ENCODE results near the gene DALRD3. TPM values are rescaled to one million over a fixed set of nuclear protein-coding genes. Genes with fewer than 3 reads are reported as not detected.

DALRD3 gene
- total and polyA plus RNA-seq, 4 donors = 7.9 to 10.6 (median 9.3) TPM

DNA sequence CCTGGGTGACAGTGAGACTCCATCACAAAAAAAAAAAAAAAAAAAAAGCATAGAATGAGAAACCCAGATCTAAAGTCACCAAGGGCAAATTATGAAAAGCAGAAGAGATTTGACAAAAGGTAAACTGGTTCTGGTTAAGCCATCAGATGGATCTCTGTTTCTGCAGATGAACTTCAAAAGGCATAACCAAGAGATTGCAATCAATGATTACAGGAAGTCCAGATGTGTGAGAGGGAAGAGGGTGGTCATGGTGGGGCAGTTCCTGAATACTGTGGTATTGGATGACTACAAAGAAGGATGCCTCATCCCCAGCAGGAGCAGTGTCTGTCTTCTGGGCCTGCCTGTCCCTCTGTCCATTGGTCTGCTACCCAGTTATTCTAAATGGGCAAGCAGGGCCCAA, 24.5 kb downstream of the DALRD3 start:
- no peaks in the 10 kb centered on the region for H3K27me3 ChIP-seq (ENCODE audit: control insufficient read depth in 4 of 4, insufficient read depth in 4 of 4, low read length in 3 of 4)
- no peak overlapping the region for H3K27ac ChIP-seq (ENCODE audit: low read depth in 1 of 2, low read length in 2 of 2)
- no peak for DNase-seq (ENCODE audit: low spot score)
- peaks cover 3 to 22% (median 15%) of the 10 kb centered on the region in 4 donors for H3K4me1 ChIP-seq (ENCODE audit: control insufficient read depth in 4 of 4, insufficient read depth in 4 of 4, low read length in 3 of 4)
- no peak overlapping the region for H3K9ac ChIP-seq (ENCODE audit: low read depth in 1 of 2, low read length in 2 of 2)
- H3K4me3 ChIP-seq (ENCODE audit: low read depth in 1 of 3, low read length in 3 of 3) = no peak overlapping the region
- peaks cover 0 to 2% (median 0%) of the 10 kb centered on the region in 4 donors for H3K36me3 ChIP-seq (ENCODE audit: control insufficient read depth in 4 of 4, insufficient read depth in 3 of 4, low read depth in 1 of 4, low read length in 3 of 4)
- no peak for TF ChIP-seq HNF4A (conservative IDR thresholded peaks at IDR 0.05)
- no peak for TF ChIP-seq JUND (IDR thresholded peaks at IDR 0.05)
- no peak for TF ChIP-seq HNF4G (IDR thresholded peaks at IDR 0.05)
- TF ChIP-seq NR2F2 (IDR thresholded peaks at IDR 0.05) = no peak
- TF ChIP-seq, protein P1, sequence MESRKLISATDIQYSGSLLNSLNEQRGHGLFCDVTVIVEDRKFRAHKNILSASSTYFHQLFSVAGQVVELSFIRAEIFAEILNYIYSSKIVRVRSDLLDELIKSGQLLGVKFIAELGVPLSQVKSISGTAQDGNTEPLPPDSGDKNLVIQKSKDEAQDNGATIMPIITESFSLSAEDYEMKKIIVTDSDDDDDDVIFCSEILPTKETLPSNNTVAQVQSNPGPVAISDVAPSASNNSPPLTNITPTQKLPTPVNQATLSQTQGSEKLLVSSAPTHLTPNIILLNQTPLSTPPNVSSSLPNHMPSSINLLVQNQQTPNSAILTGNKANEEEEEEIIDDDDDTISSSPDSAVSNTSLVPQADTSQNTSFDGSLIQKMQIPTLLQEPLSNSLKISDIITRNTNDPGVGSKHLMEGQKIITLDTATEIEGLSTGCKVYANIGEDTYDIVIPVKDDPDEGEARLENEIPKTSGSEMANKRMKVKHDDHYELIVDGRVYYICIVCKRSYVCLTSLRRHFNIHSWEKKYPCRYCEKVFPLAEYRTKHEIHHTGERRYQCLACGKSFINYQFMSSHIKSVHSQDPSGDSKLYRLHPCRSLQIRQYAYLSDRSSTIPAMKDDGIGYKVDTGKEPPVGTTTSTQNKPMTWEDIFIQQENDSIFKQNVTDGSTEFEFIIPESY (IDR thresholded peaks at IDR 0.05) = no peak
- no peak for TF ChIP-seq GABPA (IDR thresholded peaks at IDR 0.05 in 1 of 2, conservative IDR thresholded peaks at IDR 0.05 in 1 of 2)
- no peak for TF ChIP-seq FOXA1 (IDR thresholded peaks at IDR 0.05)
- no peak for TF ChIP-seq RXRA (IDR thresholded peaks at IDR 0.05)
- TF ChIP-seq FOXA2 (IDR thresholded peaks at IDR 0.05) = no peak
- TF ChIP-seq YY1 (IDR thresholded peaks at IDR 0.05) = no peak
- no peak for TF ChIP-seq EGR1 (IDR thresholded peaks at IDR 0.05; ENCODE audit: low read depth in 2 of 2)
- TF ChIP-seq SP1 (IDR thresholded peaks at IDR 0.05) = no peak
- TF ChIP-seq, protein P2, sequence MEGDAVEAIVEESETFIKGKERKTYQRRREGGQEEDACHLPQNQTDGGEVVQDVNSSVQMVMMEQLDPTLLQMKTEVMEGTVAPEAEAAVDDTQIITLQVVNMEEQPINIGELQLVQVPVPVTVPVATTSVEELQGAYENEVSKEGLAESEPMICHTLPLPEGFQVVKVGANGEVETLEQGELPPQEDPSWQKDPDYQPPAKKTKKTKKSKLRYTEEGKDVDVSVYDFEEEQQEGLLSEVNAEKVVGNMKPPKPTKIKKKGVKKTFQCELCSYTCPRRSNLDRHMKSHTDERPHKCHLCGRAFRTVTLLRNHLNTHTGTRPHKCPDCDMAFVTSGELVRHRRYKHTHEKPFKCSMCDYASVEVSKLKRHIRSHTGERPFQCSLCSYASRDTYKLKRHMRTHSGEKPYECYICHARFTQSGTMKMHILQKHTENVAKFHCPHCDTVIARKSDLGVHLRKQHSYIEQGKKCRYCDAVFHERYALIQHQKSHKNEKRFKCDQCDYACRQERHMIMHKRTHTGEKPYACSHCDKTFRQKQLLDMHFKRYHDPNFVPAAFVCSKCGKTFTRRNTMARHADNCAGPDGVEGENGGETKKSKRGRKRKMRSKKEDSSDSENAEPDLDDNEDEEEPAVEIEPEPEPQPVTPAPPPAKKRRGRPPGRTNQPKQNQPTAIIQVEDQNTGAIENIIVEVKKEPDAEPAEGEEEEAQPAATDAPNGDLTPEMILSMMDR (IDR thresholded peaks at IDR 0.05; ENCODE audit: low read depth, low read length, missing input control) = no peak
- no peaks in the 10 kb centered on the region for H3K9me3 ChIP-seq (ENCODE audit: control insufficient read depth in 4 of 4, low read length in 3 of 4)

DNA sequence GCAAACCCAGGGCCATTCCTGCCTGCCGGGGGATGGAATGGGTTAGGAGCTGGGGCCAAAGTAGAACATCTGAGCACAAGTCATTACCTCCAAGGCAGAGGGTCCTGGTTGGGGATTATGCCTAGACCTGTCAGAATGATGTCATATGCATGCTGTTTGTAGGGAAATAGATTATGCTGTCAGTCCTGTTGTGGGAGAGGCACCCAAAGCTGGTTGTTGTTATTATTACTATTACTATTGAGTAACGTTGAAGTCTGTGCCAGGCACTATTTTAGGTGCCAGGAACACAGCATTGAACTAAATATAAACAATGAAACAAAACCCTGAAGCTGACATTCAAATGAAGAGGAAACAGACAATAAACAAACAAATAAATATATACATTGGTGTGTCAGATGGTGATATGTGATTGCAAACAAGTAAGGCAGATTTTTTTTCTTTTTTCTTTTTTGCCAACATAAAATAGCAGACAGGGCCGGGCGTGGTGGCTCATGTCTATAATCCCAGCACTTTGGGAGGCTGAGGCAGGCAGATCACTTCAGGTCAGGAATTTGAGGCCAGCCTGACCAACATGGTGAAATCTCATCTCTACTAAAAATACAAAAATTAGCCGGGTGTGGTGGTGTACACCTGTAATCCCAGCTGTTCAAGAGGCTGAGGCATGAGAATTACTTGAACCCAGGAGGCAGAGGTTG, 26.4 kb downstream of the DALRD3 start:
- no peak overlapping the region for H3K27ac ChIP-seq (ENCODE audit: low read depth in 1 of 2, low read length in 2 of 2)
- TF ChIP-seq, protein P3, sequence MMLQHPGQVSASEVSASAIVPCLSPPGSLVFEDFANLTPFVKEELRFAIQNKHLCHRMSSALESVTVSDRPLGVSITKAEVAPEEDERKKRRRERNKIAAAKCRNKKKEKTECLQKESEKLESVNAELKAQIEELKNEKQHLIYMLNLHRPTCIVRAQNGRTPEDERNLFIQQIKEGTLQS (IDR thresholded peaks at IDR 0.05) = no peak
- TF ChIP-seq, protein P1 (IDR thresholded peaks at IDR 0.05) = no peak
- TF ChIP-seq, protein P4, sequence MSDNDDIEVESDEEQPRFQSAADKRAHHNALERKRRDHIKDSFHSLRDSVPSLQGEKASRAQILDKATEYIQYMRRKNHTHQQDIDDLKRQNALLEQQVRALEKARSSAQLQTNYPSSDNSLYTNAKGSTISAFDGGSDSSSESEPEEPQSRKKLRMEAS (IDR thresholded peaks at IDR 0.05) = no peak
- TF ChIP-seq YY1 (IDR thresholded peaks at IDR 0.05) (no peak), FOXA2 (IDR thresholded peaks at IDR 0.05) (no peak), RXRA (IDR thresholded peaks at IDR 0.05) (no peak), SP1 (IDR thresholded peaks at IDR 0.05) (no peak), HNF4G (IDR thresholded peaks at IDR 0.05) (no peak), NR2F2 (IDR thresholded peaks at IDR 0.05) (no peak), JUND (IDR thresholded peaks at IDR 0.05) (no peak), GABPA (IDR thresholded peaks at IDR 0.05 in 1 of 2, conservative IDR thresholded peaks at IDR 0.05 in 1 of 2) (no peak), HNF4A (conservative IDR thresholded peaks at IDR 0.05) (no peak), EGR1 (IDR thresholded peaks at IDR 0.05; ENCODE audit: low read depth in 2 of 2) (no peak), FOXA1 (IDR thresholded peaks at IDR 0.05) (no peak), RAD21 (IDR thresholded peaks at IDR 0.05) (no peak), TAF1 (conservative IDR thresholded peaks at IDR 0.05) (no peak)
- TF ChIP-seq, protein P5, sequence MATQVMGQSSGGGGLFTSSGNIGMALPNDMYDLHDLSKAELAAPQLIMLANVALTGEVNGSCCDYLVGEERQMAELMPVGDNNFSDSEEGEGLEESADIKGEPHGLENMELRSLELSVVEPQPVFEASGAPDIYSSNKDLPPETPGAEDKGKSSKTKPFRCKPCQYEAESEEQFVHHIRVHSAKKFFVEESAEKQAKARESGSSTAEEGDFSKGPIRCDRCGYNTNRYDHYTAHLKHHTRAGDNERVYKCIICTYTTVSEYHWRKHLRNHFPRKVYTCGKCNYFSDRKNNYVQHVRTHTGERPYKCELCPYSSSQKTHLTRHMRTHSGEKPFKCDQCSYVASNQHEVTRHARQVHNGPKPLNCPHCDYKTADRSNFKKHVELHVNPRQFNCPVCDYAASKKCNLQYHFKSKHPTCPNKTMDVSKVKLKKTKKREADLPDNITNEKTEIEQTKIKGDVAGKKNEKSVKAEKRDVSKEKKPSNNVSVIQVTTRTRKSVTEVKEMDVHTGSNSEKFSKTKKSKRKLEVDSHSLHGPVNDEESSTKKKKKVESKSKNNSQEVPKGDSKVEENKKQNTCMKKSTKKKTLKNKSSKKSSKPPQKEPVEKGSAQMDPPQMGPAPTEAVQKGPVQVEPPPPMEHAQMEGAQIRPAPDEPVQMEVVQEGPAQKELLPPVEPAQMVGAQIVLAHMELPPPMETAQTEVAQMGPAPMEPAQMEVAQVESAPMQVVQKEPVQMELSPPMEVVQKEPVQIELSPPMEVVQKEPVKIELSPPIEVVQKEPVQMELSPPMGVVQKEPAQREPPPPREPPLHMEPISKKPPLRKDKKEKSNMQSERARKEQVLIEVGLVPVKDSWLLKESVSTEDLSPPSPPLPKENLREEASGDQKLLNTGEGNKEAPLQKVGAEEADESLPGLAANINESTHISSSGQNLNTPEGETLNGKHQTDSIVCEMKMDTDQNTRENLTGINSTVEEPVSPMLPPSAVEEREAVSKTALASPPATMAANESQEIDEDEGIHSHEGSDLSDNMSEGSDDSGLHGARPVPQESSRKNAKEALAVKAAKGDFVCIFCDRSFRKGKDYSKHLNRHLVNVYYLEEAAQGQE (IDR thresholded peaks at IDR 0.05) = no peak
- TF ChIP-seq, protein P2 (IDR thresholded peaks at IDR 0.05; ENCODE audit: low read depth, low read length, missing input control) = no peak
- H3K27me3 ChIP-seq (ENCODE audit: control insufficient read depth in 4 of 4, insufficient read depth in 4 of 4, low read length in 3 of 4) = no peaks in the 10 kb centered on the region
- H3K9ac ChIP-seq (ENCODE audit: low read depth in 1 of 2, low read length in 2 of 2) = no peak overlapping the region
- H3K36me3 ChIP-seq (ENCODE audit: control insufficient read depth in 4 of 4, insufficient read depth in 3 of 4, low read depth in 1 of 4, low read length in 3 of 4) = peaks cover 0 to 2% (median 0%) of the 10 kb centered on the region in 4 donors
- H3K4me3 ChIP-seq (ENCODE audit: low read depth in 1 of 3, low read length in 3 of 3) = no peak overlapping the region
- 87% methylated on average over 5 of the region's 5 CpGs for WGBS
- DNase-seq (ENCODE audit: low spot score) = no peak
- peaks cover 3 to 22% (median 15%) of the 10 kb centered on the region in 4 donors for H3K4me1 ChIP-seq (ENCODE audit: control insufficient read depth in 4 of 4, insufficient read depth in 4 of 4, low read length in 3 of 4)
- no peaks in the 10 kb centered on the region for H3K9me3 ChIP-seq (ENCODE audit: control insufficient read depth in 4 of 4, low read length in 3 of 4)

Data from liver (tissue), 9 donors.